GM12878 (cell line): ENCODE measurements around the gene ASAP3.

Source experiments
- BRCA1 ChIP-seq: IDR thresholded peaks from 2 replicates; pipeline ENCODE4 v1.6.1; 2011; ENCODE audit warnings: low read depth, low read length, improper control_type of control experiment
- CREB1 ChIP-seq: IDR thresholded peaks from 2 replicates; pipeline ENCODE4 v1.6.1; 2012; ENCODE audit warnings: low read depth, mild to moderate bottlenecking, inconsistent platforms
- CTCF ChIP-seq, 3 experiments: IDR thresholded peaks in 2 of 3; conservative IDR thresholded peaks in 1 of 3; 2 replicates each; pipeline ENCODE4 v1.5.1; 2011; ENCODE audit warnings: low read depth in 3 of 3, low read length in 3 of 3, mild to moderate bottlenecking in 3 of 3, control low read depth in 2 of 3, moderate library complexity in 2 of 3, inconsistent platforms in 1 of 3, mixed read lengths in 1 of 3; ENCODE audit not compliant: control insufficient read depth in 2 of 3, insufficient read depth in 1 of 3; ENCODE audit errors: extremely low read depth in 1 of 3
- ETV6 ChIP-seq, 2 experiments: fragments of 450-650 bp in 1 of 2; IDR thresholded peaks in 1 of 2; conservative IDR thresholded peaks in 1 of 2; 2 replicates each; pipeline ENCODE4 v1.6.1; 2014; ENCODE audit warnings: antibody characterized with exemption in 1 of 2, borderline replicate concordance in 1 of 2, low read depth in 1 of 2, mild to moderate bottlenecking in 1 of 2, moderate library complexity in 1 of 2
- EZH2 ChIP-seq: IDR thresholded peaks from 2 replicates; pipeline ENCODE4 v1.6.1; 2012; ENCODE audit warnings: low read depth, mild to moderate bottlenecking, control low read depth, inconsistent platforms, low read length, borderline replicate concordance; ENCODE audit not compliant: control insufficient read depth
- GABPA ChIP-seq: IDR thresholded peaks from 2 replicates; pipeline ENCODE4 v1.6.1; 2014; ENCODE audit warnings: antibody characterized with exemption, low read depth, mild to moderate bottlenecking, inconsistent platforms
- MAX ChIP-seq: IDR thresholded peaks from 2 replicates; pipeline ENCODE4 v1.6.1; 2012; ENCODE audit warnings: low read depth, low read length, improper control_type of control experiment
- MYB ChIP-seq: fragments of 150-350 bp; IDR thresholded peaks from 2 replicates; pipeline ENCODE4 v1.6.1; 2014; ENCODE audit warnings: mild to moderate bottlenecking, low read depth, low read length, borderline replicate concordance
- NFYB ChIP-seq: IDR thresholded peaks from 2 replicates; pipeline ENCODE4 v1.6.1; 2011; ENCODE audit warnings: low read depth, mild to moderate bottlenecking, low read length, improper control_type of control experiment, moderate library complexity; ENCODE audit not compliant: insufficient read depth
- POLR2AphosphoS5 ChIP-seq: IDR thresholded peaks from 2 replicates; pipeline ENCODE4 v1.6.1; 2011; ENCODE audit warnings: mild to moderate bottlenecking, low read length, inconsistent platforms
- REST ChIP-seq: IDR thresholded peaks from 2 replicates; pipeline ENCODE4 v1.6.1; 2012; ENCODE audit warnings: mild to moderate bottlenecking, low read depth, low read length
- STAT1 ChIP-seq: fragments of 450-650 bp; conservative IDR thresholded peaks from 2 replicates; pipeline ENCODE4 v1.6.1; 2014; ENCODE audit warnings: antibody characterized with exemption, mild to moderate bottlenecking

- TF ChIP-seq GABPA (no peak), BRCA1 (no peak), POLR2AphosphoS5 (no peak), MYB (no peak), EZH2 (no peak), REST (no peak), CREB1 (no peak), MAX (no peak), ETV6 (conservative IDR thresholded peaks at IDR 0.05 in 1 of 2, IDR thresholded peaks at IDR 0.05 in 1 of 2; ENCODE audit: borderline replicate concordance in 1 of 2, low read depth in 1 of 2) (no peak), CTCF (IDR thresholded peaks at IDR 0.05 in 2 of 3, conservative IDR thresholded peaks at IDR 0.05 in 1 of 3; ENCODE audit: control insufficient read depth in 2 of 3, extremely low read depth in 1 of 3, insufficient read depth in 1 of 3, low read depth in 3 of 3, low read length in 3 of 3) (no peak), STAT1 (no peak), NFYB (no peak)
These were observed 43.4 kb upstream of the ASAP3 start for GRCh38 chr1:23527366-23527765.
